ENCODE measurements around the gene SLIT3. TPM values are rescaled to one million over a fixed set of nuclear protein-coding genes. Genes with fewer than 3 reads are reported as not detected.

The SLIT3 gene
- total RNA-seq, 1 experiment from 2014 or later, result 0.10 TPM

- DNase-seq (ENCODE audit: low read depth, low spot score) (no peak), ATAC-seq (no peak)
- no peaks in the 10 kb centered on the region for H3K9me3 ChIP-seq (ENCODE audit: control insufficient read depth in 1 of 2, insufficient read depth in 1 of 2, low read depth in 1 of 2, low read length in 2 of 2)
- H3K27me3 ChIP-seq (ENCODE audit: insufficient read depth, low read length), result peaks cover 32% of the 10 kb centered on the region
- no peak overlapping the region for H3K9ac ChIP-seq (ENCODE audit: low read length)
- TF ChIP-seq ZFX (IDR thresholded peaks at IDR 0.05) (no peak), CBX3 (IDR thresholded peaks at IDR 0.05; ENCODE audit: low read depth) (no peak), TCF7L2 (IDR thresholded peaks at IDR 0.05; ENCODE audit: borderline replicate concordance, extremely low read depth, insufficient read depth, insufficient read length) (no peak), JUND (IDR thresholded peaks at IDR 0.05) (no peak), POLR2AphosphoS5 (IDR thresholded peaks at IDR 0.05; ENCODE audit: low read depth, low read length) (no peak), ZBTB33 (IDR thresholded peaks at IDR 0.05; ENCODE audit: extremely low read depth, insufficient replicate concordance, low read length) (no peak), SP1 (IDR thresholded peaks at IDR 0.05; ENCODE audit: low read depth) (no peak), EGR1 (IDR thresholded peaks at IDR 0.05; ENCODE audit: low read depth) (no peak), EZH2 (IDR thresholded peaks at IDR 0.05) (no peak), CTCF (IDR thresholded peaks at IDR 0.05 in 2 of 3, conservative IDR thresholded peaks at IDR 0.05 in 1 of 3; ENCODE audit: borderline replicate concordance in 1 of 3, insufficient read depth in 1 of 3, low read depth in 2 of 3, low read length in 2 of 3) (no peak), SRF (IDR thresholded peaks at IDR 0.05; ENCODE audit: low read depth) (no peak), ELF1 (IDR thresholded peaks at IDR 0.05; ENCODE audit: borderline replicate concordance, low read depth) (no peak), YY1 (IDR thresholded peaks at IDR 0.05; ENCODE audit: extremely low read depth, insufficient replicate concordance, low read depth, low read length) (no peak), FOSL1 (IDR thresholded peaks at IDR 0.05; ENCODE audit: low read depth) (no peak), REST (IDR thresholded peaks at IDR 0.05; ENCODE audit: low read depth) (no peak), ATF3 (IDR thresholded peaks at IDR 0.05) (no peak), ZNF274 (IDR thresholded peaks at IDR 0.05; ENCODE audit: low read depth, low read length) (no peak), SIN3A (IDR thresholded peaks at IDR 0.05; ENCODE audit: low read depth) (no peak), CEBPB (IDR thresholded peaks at IDR 0.05; ENCODE audit: low read depth) (no peak)
- no peaks in the 10 kb centered on the region for H4K20me1 ChIP-seq (ENCODE audit: insufficient read depth)
- ChIA-PET RAD21 (ENCODE audit: low non-redundant PET in 1 of 2, low total read pairs in 2 of 2, uncharacterized antibody in 2 of 2, unreplicated experiment in 2 of 2) (no interaction called here), CTCF (no interaction called here), POLR2A (no interaction called here)
- no peak overlapping the region for H3K4me3 ChIP-seq (replicated peaks in 1 of 2; ENCODE audit: low read depth in 1 of 2, low read length in 2 of 2)
- intact Hi-C loops (cut with micrococcal nuclease), result no loop called here
- no peaks in the 10 kb centered on the region for H3K36me3 ChIP-seq (ENCODE audit: control insufficient read depth in 1 of 2, insufficient read depth in 2 of 2, low read length in 2 of 2)
- no peak overlapping the region for H2AFZ ChIP-seq (ENCODE audit: low read depth, low read length, poor library complexity, severe bottlenecking)
- H3K27ac ChIP-seq (ENCODE audit: low read depth, low read length), result no peak overlapping the region
- no peak overlapping the region for H3K4me2 ChIP-seq (ENCODE audit: low read length)
- BruUV-seq (replicated peaks), result no TSS peak
- H3K9me2 ChIP-seq (ENCODE audit: insufficient read depth), result no peaks in the 10 kb centered on the region
- no peaks in the 10 kb centered on the region for H3K4me1 ChIP-seq (ENCODE audit: control insufficient read depth in 1 of 2, insufficient read depth in 2 of 2, low read length in 2 of 2)
- no peaks in the 10 kb centered on the region for H3K79me2 ChIP-seq (ENCODE audit: insufficient read depth, low read length)
Measured at GRCh38 chr5:168694289-168694688, 606.6 kb downstream of the SLIT3 start.

Measured in HCT116 (cell line).